Fibroblast of skin of back (primary cell): Measurements from ENCODE around the gene SCLY.

Source experiments
- DNase-seq: peaks from one replicate; pipeline ENCODE4 v3.0.0-alpha.2; 2013

SCLY gene

DNA sequence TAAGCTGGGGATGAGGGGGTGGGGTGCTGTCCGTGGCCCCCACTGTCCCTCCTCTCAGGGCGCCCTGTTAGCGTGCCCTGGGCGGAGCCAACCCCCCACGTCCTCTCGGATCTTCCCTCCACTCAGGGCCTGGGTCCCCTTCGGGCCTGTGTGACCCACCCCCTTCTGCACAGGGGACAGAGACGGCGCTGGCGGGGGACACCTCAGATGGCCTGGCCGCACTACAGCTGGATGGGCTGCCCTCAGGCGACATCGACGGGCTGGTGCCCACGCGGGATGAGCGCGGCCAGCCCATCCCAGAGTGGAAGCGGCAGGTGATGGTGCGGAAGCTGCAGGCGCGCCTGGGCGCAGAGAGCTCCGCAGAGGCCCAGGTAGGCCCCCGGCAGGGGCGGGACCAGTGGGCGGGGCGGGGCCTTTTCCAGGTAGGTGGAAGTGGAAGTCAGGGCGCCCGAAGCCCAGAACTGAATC is 67.8 kb downstream of the SCLY start:
- DNase-seq: no peak

DNA sequence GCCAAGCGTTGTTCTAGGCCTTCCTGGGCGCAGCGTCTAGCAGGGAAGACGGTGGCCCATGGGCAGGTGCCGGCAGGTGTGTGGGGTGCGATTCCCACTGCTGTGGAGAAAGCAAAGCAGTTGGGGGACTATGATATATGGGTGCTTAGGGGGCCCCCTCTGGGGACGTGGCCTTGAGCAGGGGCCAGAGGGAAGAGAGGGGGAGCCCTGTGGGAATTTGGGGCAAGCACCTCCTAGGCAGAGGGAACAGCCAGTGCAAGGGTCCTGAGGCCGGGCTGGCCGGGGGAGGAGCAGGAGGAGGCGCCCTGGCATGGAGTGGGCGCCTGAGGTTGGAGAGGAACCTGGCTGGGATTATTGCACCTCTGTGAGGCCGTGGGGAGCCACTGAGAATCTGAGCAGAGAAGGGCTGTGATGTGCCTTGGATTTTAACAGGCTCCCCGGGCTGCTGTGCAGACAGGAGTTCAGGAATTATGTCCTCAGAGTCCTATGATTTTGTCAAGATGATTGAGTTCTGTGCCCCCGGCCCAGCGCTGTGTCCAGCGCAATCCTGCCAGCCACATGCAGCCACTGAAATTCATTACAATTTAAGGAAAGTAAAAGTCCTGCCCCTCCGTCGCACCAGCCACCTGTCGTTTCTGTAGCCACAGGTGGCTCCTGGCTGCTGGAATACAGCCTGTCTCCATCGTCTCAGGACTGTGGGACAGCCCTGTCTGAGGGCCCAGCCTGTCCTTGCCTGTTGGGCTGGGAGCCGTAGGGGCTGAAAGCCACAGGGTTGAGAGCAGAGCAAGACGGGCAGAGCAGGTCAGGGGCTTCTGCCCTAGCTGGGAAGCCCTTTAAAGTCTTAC is 68.6 kb downstream of the SCLY start:
- DNase-seq: no peak

- no peak for DNase-seq
Observed at GRCh38 chr2:238130111-238130695, 69.4 kb downstream of the SCLY start.

DNA sequence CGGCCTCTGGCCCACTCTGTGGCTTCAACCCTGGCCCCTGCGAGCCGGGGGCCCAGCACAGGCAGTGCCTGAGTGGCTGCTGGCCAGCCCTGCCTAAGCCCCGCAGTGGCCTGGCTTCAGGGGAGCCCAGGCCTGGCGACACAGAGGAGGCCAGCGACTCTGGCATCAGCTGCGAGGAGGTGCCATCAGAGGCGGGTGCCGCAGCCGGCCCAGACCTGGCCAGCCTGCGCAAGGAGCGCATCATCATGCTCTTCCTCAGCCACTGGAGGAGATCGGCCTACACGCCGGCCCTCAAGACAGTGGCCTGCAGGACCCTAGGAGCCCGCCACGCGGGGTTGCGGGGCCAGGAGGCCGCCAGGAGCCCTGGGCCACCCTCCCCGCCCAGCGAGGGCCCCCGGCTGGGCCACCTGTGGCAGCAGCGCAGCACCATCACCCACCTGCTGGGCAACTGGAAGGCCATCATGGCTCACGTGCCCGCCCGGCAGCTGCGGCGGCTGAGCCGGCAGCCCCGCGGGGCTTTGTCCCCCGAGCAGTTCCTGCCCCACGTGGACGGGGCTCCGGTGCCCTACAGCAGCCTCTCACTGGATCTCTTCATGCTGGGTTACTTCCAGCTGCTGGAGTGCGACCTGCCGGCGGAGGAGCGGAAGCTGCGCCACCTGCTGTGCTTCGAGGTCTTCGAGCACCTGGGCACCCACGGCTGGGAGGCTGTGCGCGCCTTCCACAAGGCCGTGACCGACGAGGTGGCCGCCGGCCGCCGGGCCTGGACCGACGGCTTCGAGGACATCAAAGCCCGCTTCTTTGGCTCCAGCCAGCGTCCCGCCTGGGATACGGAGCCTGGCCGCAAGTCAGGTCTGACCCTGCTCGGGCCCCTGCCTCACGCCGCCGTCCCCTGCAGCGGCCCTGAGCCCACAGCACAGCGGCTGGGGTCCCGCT is 70.2 kb downstream of the SCLY start:
- DNase-seq: no peak

- DNase-seq: no peak
Observed at GRCh38 chr2:238131761-238132462, 71.1 kb downstream of the SCLY start.

- no peak for DNase-seq
Observed at GRCh38 chr2:238132463-238133450, 72.0 kb downstream of the SCLY start.

DNA sequence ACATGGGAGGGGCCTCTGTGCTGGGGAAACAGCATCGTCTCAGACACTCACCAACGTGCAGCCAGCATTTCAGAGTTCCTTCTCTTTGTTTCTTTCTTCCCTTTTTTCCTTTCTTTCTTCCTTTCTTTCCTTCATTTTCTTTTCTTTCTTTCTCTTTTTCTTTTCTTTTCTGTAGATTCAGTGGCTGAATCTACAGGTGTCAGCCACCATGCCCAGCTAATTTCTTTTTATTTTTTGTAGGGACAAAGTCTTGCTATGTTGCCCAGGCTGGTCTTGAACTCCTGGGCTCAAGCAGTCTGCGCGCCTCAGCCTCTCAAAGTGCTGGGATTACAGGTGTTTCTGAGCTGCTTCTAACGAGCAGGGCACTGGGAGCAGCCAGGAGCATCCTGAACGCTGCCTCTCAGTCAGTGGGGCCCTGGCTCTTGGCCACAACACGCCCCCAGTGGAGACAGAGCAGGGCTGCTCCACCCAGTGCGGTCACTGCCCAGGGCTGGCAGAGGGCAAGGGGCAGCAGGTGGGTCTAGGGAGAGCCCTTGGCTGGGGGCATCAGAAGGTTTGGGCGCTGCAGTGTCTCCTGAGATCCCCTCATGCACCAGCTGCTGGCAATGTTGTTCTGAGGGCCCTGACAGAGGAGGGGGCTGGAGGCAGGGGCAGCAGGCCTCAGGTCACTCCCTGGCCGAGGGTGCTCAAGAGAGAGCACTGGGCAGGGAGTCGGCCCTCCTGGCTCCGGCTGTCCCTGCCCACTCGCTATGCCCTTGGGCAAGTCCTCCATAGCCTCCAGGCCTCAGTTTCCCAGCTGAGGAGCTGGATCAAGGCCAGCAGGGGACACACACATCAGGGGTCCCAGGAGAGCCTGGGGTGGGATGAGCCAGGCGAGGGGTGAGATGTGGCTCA is 72.9 kb downstream of the SCLY start:
- DNase-seq: no peak

- no peak for DNase-seq
Observed at GRCh38 chr2:238134393-238134785, 73.6 kb downstream of the SCLY start.

- no peak for DNase-seq
Observed at GRCh38 chr2:238135601-238136150, 74.9 kb downstream of the SCLY start.

- peak; percentile 41 for DNase-seq
Observed at GRCh38 chr2:238136820-238137537, 76.2 kb downstream of the SCLY start.

DNA sequence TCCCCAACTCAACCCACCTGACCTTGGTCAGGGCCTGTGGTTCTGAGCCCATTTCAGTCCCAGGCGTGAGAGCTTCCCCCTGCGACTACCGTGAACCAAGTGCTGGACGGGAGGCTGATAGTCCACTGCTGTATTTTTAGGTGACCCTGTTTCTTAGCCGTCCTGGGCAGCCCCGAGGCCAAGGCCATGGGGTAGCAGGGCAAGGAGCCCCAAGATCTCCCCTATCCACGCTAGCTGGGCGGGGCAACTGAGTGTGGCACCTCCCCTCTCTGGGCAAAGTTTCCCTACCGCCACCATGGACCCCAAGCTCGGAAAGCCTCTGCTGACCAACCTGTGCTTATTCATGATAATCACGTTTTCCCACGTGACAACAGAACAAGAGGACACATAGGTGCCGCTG is 77.1 kb downstream of the SCLY start:
- DNase-seq: no peak

DNA sequence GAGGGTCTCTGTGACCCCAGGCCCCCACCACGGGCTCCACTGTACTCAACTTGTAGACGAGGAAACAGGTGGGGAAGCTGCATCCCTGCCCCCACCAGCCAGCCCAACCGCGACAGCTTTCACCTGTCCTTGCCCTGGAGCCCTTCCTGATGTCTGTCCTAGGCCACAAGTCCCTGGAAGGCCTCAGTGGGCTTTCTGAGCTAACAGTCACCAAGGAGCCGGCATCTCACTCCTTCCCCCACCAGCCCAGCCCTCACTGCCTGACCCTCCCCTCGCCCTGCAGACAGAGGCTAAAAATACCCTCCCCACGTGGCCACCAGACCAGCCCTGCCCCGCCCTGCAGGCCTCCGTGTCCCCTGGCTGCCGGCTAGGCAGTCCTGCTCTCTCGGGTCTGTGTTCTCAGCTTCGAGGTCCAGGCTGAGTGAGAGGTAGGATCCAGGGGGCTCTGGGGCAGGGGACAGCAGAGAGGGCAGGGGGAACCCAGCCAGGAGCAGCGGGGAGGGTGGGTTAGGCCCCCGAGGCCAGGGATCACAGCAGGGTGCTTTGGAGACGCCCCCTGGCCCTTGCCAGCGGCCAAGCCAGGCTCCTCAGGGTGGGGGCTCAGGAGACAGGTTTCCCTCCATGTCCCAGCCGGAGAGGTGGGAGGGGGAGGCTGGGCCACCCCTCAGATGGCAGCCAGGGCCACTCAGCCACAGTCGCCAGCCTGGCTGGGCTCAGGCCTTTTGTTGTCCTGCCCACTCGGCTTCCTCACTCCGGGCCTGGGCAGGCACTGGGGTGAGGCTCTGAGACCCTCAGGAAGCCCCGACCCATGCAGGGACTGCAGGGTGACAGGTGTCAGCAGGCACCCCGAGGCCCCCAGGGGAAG is 77.8 kb downstream of the SCLY start, which contains the start of gene KLHL30:
Gene KLHL30 (plus strand): TSS at position 338 of the 865 bp plus-strand sequence. CDS start 2,087 bp downstream, outside the sequence.
- peak; percentile 44 for DNase-seq

DNA sequence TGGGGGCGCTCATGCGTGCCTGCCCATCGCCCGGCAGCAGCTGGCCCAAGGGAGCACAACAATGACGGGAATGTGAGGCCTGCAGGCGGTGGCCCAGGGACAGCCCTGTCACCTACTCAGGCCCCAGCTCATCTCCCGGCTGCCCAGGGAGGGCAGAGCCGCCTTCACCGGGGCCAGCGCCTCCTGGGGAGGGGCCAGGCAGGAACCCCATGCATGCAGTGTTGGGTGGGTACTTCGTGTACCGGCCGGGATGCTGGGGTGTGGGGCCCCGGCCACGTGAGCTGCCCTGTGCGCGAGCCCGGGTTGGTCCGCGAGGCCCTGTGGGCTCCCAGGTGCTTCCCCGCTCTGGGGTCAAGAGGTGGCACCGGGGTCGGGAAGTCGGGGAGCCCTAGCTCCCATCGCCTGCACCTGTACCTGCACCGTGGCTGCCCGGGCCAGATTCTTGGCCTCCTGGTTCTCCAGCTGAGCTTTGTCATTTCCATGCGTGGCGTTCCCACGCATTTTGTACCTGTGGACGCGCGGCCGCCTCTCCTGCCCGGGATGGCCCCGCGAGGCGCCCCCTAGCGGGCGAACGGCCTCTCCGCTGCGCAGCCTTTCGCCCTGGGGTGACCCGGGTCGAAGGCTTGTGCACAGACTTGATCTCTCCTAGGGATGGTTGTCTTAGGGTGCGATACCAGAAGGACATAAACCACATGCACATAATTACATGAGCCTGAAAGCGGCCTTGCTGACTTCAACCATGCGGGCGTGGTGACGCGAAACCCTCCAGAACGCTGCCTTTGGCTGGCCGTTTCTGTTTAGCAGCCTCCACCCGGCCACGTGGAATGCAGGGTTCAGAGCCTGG is 78.6 kb downstream of the SCLY start:
- DNase-seq: peak; percentile 31

- no peak for DNase-seq
Observed at GRCh38 chr2:238140040-238140439, 79.2 kb downstream of the SCLY start.

GRCh38 chr2:238140721-238141540 is 80.1 kb downstream of the SCLY start:
- DNase-seq: no peak
